ENCODE results near the gene TEAD1.

The TEAD1 gene

GRCh38 chr11:12715941-12716340 is 41.7 kb downstream of the TEAD1 start:
- no peak for DNase-seq

GRCh38 chr11:12716816-12717215 is 42.6 kb downstream of the TEAD1 start:
- no peak for DNase-seq

- DNase-seq, result no peak
These were observed 43.6 kb downstream of the TEAD1 start for GRCh38 chr11:12717851-12718291.

GRCh38 chr11:12719221-12719620 is 45.0 kb downstream of the TEAD1 start:
- DNase-seq, result no peak

GRCh38 chr11:12721816-12722604 is 47.8 kb downstream of the TEAD1 start:
- DNase-seq, result no peak

GRCh38 chr11:12723421-12724300 is 49.4 kb downstream of the TEAD1 start:
- no peak for DNase-seq

GRCh38 chr11:12724301-12725054 is 50.3 kb downstream of the TEAD1 start:
- DNase-seq, result peak; percentile 90

- DNase-seq, result no peak
These were observed 51.0 kb downstream of the TEAD1 start for GRCh38 chr11:12725055-12725862.

- DNase-seq, result no peak
These were observed 51.9 kb downstream of the TEAD1 start for GRCh38 chr11:12725863-12726682.

GRCh38 chr11:12727563-12728211 is 53.5 kb downstream of the TEAD1 start:
- no peak for DNase-seq

GRCh38 chr11:12728417-12728816 is 54.2 kb downstream of the TEAD1 start:
- DNase-seq, result no peak

- DNase-seq, result no peak
These were observed 55.7 kb downstream of the TEAD1 start for GRCh38 chr11:12729941-12730340.

- no peak for DNase-seq
These were observed 57.7 kb downstream of the TEAD1 start for GRCh38 chr11:12731841-12732336.

GRCh38 chr11:12733091-12733490 is 58.9 kb downstream of the TEAD1 start:
- no peak for DNase-seq

GRCh38 chr11:12734625-12735024 is 60.4 kb downstream of the TEAD1 start:
- DNase-seq, result no peak

- no peak for DNase-seq
These were observed 61.0 kb downstream of the TEAD1 start for GRCh38 chr11:12735262-12735661.

- DNase-seq, result no peak
These were observed 62.8 kb downstream of the TEAD1 start for GRCh38 chr11:12737024-12737423.

GRCh38 chr11:12741671-12742216 is 67.5 kb downstream of the TEAD1 start:
- DNase-seq, result no peak

GRCh38 chr11:12743834-12744449 is 69.7 kb downstream of the TEAD1 start:
- no peak for DNase-seq

All from NCI-H774 (cell line).